HCT116 (cell line): ENCODE data around the gene GPAT2.

ENCODE experiments used
- MAX ChIP-seq: IDR thresholded peaks from 2 replicates; pipeline ENCODE4 v1.6.1; 2012
- POLR2A ChIP-seq: IDR thresholded peaks from 2 replicates; pipeline ENCODE4 v1.7.0; 2011; ENCODE audit warnings: borderline replicate concordance; ENCODE audit not compliant: insufficient read depth, insufficient read length; ENCODE audit errors: extremely low read depth
- TF ChIP-seq, protein P1 (sequence below), 3 experiments: fragments of 200-600 bp in 1 of 3; sonication (generic) in 1 of 3; IDR thresholded peaks in 2 of 3; conservative IDR thresholded peaks in 1 of 3; 2 replicates each; pipeline ENCODE4 v1.5.1; 2012 to 2017; ENCODE audit warnings: low read depth in 2 of 3, low read length in 2 of 3, antibody characterized with exemption in 1 of 3, borderline replicate concordance in 1 of 3, control low read depth in 1 of 3, mild to moderate bottlenecking in 1 of 3, mixed read lengths in 1 of 3, mixed run types in 1 of 3, moderate library complexity in 1 of 3; ENCODE audit not compliant: insufficient read depth in 1 of 3

GRCh38 chr2:96082211-96083063, 47.7 kb upstream of the GPAT2 start:
- no peak for TF ChIP-seq POLR2A
- TF ChIP-seq, protein P1, sequence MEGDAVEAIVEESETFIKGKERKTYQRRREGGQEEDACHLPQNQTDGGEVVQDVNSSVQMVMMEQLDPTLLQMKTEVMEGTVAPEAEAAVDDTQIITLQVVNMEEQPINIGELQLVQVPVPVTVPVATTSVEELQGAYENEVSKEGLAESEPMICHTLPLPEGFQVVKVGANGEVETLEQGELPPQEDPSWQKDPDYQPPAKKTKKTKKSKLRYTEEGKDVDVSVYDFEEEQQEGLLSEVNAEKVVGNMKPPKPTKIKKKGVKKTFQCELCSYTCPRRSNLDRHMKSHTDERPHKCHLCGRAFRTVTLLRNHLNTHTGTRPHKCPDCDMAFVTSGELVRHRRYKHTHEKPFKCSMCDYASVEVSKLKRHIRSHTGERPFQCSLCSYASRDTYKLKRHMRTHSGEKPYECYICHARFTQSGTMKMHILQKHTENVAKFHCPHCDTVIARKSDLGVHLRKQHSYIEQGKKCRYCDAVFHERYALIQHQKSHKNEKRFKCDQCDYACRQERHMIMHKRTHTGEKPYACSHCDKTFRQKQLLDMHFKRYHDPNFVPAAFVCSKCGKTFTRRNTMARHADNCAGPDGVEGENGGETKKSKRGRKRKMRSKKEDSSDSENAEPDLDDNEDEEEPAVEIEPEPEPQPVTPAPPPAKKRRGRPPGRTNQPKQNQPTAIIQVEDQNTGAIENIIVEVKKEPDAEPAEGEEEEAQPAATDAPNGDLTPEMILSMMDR (IDR thresholded peaks at IDR 0.05 in 2 of 3, conservative IDR thresholded peaks at IDR 0.05 in 1 of 3; ENCODE audit: borderline replicate concordance in 1 of 3, insufficient read depth in 1 of 3, low read depth in 2 of 3, low read length in 2 of 3), result no peak
- no peak for TF ChIP-seq MAX
